WTC11 (cell line): ENCODE measurements around the gene ARHGAP45. TPM values are rescaled to one million over a fixed set of nuclear protein-coding genes. Genes with fewer than 3 reads are reported as not detected.

Source experiments
- ATAC-seq: fragments of 200-7000 bp; cut with Tn5 transposase; 2 replicates; pipeline ENCODE4 v1.10.0; 2021; ENCODE audit warnings: mild to moderate bottlenecking, moderate library complexity
- CTCF ChIA-PET: fragments of 300-600 bp; sonication (Branson Sonifier 250); formaldehyde crosslinking; loops from one replicate; lab custom pipeline; 2021; ENCODE audit warnings: antibody characterized with exemption; lab: Charles Lee
- POLR2A ChIA-PET: fragments of 350-600 bp; sonication (Branson Sonifier 250); formaldehyde crosslinking; loops from one replicate; lab custom pipeline; 2021; ENCODE audit warnings: antibody characterized with exemption; lab: Charles Lee
- DNase-seq: peaks from one replicate; pipeline ENCODE4 v3.0.0; 2021; ENCODE audit warnings: low spot score
- H3K27ac Mint-ChIP-seq: 2 replicates; pipeline ENCODE4 v1.8.0; 2021; ENCODE audit warnings: mixed read lengths
- H3K27me3 Mint-ChIP-seq: 2 replicates; pipeline ENCODE4 v1.8.0; 2021; ENCODE audit warnings: low read depth, mild to moderate bottlenecking, moderate library complexity, mixed read lengths
- H3K36me3 Mint-ChIP-seq: 2 replicates; pipeline ENCODE4 v1.8.0; 2021; ENCODE audit warnings: mixed read lengths
- H3K4me1 Mint-ChIP-seq: 2 replicates; pipeline ENCODE4 v1.8.0; 2022; ENCODE audit warnings: mixed read lengths
- H3K4me3 Mint-ChIP-seq: 2 replicates; pipeline ENCODE4 v1.8.0; 2021; ENCODE audit warnings: mild to moderate bottlenecking, moderate library complexity, mixed read lengths
- H3K9me3 Mint-ChIP-seq: 2 replicates; pipeline ENCODE4 v1.8.0; 2021; ENCODE audit warnings: mixed read lengths
- CDX4 ChIP-seq: fragments of 250-450 bp; sonication (Bioruptor Pico); IDR thresholded peaks from 2 replicates; pipeline ENCODE4 v1.9.0; 2021; ENCODE audit warnings: moderate library complexity, mild to moderate bottlenecking, inconsistent platforms, borderline replicate concordance
- EMX1 ChIP-seq: fragments of 250-450 bp; sonication (Bioruptor Pico); IDR thresholded peaks from 2 replicates; pipeline ENCODE4 v1.8.0; 2021; ENCODE audit warnings: mild to moderate bottlenecking
- GRHL2 ChIP-seq: fragments of 250-450 bp; sonication (Bioruptor Pico); IDR thresholded peaks from 2 replicates; pipeline ENCODE4 v1.8.0; 2022; ENCODE audit warnings: mild to moderate bottlenecking, moderate library complexity; ENCODE audit not compliant: insufficient replicate concordance, severe bottlenecking
- GTF2I ChIP-seq: fragments of 250-450 bp; sonication (Bioruptor Pico); conservative IDR thresholded peaks from 2 replicates; pipeline ENCODE4 v1.4.0; 2021; ENCODE audit warnings: mild to moderate bottlenecking
- IRF1 ChIP-seq: sonication (generic); formaldehyde crosslinking; IDR thresholded peaks from 2 replicates; pipeline ENCODE4 v1.8.0; 2023; ENCODE audit warnings: missing genetic modification reagents
- JUN ChIP-seq: sonication (generic); formaldehyde crosslinking; IDR thresholded peaks from 2 replicates; pipeline ENCODE4 v1.8.0; 2023; ENCODE audit warnings: mild to moderate bottlenecking, missing genetic modification reagents
- NFATC4 ChIP-seq: fragments of 250-450 bp; sonication (Bioruptor Pico); IDR thresholded peaks from 2 replicates; pipeline ENCODE4 v1.9.0; 2021; ENCODE audit warnings: mild to moderate bottlenecking
- TP53 ChIP-seq: sonication (generic); formaldehyde crosslinking; IDR thresholded peaks from 2 replicates; pipeline ENCODE4 v1.8.1; 2023; ENCODE audit warnings: mild to moderate bottlenecking, missing genetic modification reagents
- ZBTB21 ChIP-seq: sonication (generic); formaldehyde crosslinking; IDR thresholded peaks from 2 replicates; pipeline ENCODE4 v1.8.1; 2023; ENCODE audit warnings: mild to moderate bottlenecking, missing genetic modification reagents, borderline replicate concordance
- ZNF121 ChIP-seq: sonication (generic); formaldehyde crosslinking; IDR thresholded peaks from 2 replicates; pipeline ENCODE4 v1.8.0; 2023; ENCODE audit warnings: missing genetic modification reagents
- ZNF423 ChIP-seq: fragments of 250-450 bp; sonication (Bioruptor Pico); IDR thresholded peaks from 2 replicates; pipeline ENCODE4 v2.1.2; 2022; ENCODE audit warnings: mild to moderate bottlenecking, moderate library complexity
- total RNA-seq: library from RNA; stranded (reverse); gene quantifications from 3 replicates; pipeline ENCODE4 v1.2.3, GENCODE V29; 2021
- TF ChIP-seq, protein P1 (sequence below): sonication (generic); formaldehyde crosslinking; IDR thresholded peaks from 2 replicates; pipeline ENCODE4 v1.8.0; 2022; ENCODE audit warnings: mild to moderate bottlenecking, missing genetic modification reagents
- TF ChIP-seq, protein P2 (sequence below): sonication (generic); formaldehyde crosslinking; IDR thresholded peaks from 2 replicates; pipeline ENCODE4 v1.8.1; 2023; ENCODE audit warnings: mild to moderate bottlenecking, missing genetic modification reagents, borderline replicate concordance
- TF ChIP-seq, protein P3 (sequence below): sonication (generic); formaldehyde crosslinking; IDR thresholded peaks from 2 replicates; pipeline ENCODE4 v1.8.1; 2023; ENCODE audit warnings: mild to moderate bottlenecking, missing genetic modification reagents, moderate library complexity
- TF ChIP-seq, protein P4 (sequence below): sonication (generic); formaldehyde crosslinking; IDR thresholded peaks from 2 replicates; pipeline ENCODE4 v1.8.1; 2022; ENCODE audit warnings: mild to moderate bottlenecking, missing genetic modification reagents, moderate library complexity, borderline replicate concordance
- TF ChIP-seq, protein P5 (sequence below): sonication (generic); formaldehyde crosslinking; IDR thresholded peaks from 2 replicates; pipeline ENCODE4 v1.8.1; 2023; ENCODE audit warnings: mild to moderate bottlenecking, missing genetic modification reagents
- TF ChIP-seq, protein P6 (sequence below): fragments of 250-450 bp; sonication (Bioruptor Pico); IDR thresholded peaks from 2 replicates; pipeline ENCODE4 v1.9.0; 2021; ENCODE audit warnings: mild to moderate bottlenecking
- TF ChIP-seq, protein P7 (sequence below): sonication (generic); formaldehyde crosslinking; IDR thresholded peaks from 2 replicates; pipeline ENCODE4 v1.8.0; 2022; ENCODE audit warnings: mild to moderate bottlenecking, missing genetic modification reagents
- TF ChIP-seq, protein P8 (sequence below): fragments of 200-600 bp; IDR thresholded peaks from 2 replicates; pipeline ENCODE4 v1.8.0; 2022; ENCODE audit warnings: antibody characterized with exemption

ARHGAP45 gene
- total RNA-seq, 1 experiment from 2014 or later = 40.9 TPM

DNA sequence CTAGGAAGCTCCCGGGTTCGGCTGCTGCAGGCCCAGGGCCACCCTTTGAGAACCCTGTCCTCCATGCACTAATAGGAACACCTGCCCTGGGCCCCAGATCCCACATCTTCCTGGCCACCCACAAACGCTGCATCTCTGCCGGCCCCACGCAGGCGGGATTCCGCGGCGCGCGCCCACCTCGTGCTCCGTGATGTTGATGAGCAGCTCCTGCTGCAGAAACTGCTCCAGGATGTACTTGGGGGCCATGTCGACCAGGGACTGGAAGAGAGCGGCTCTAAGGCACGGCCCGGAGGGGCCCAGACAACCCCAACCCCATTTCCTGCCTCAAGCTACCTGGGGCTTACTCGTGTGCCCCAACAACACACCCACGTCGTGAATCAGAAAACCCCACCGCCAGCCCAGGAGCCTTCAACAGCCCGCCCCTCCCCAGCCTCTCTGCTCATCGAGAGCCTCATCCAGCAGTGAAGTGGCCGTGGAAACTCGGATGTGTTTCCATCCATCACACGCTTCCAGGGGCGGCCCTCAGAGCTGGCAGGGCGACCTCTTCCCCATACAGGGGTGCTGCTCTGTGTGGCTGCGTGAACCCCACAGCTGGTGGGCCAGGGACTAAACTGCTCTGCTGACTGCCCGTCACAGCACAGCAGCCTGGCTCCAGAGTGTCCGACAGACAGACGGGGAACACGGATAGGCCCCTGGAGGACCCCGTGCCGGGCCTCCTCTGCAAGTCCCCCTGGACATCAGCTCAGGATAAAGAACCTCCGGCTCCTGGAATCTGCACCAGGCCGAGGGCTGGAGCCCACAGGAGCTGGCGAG, 24.0 kb downstream of the ARHGAP45 start:
- ChIA-PET CTCF (interaction anchor here (1.1 to 1.7 kb wide), 2 partner anchors 22 to 153 kb away, joined by 3 to 5 read pairs; no protein-coding TSS in a partner anchor), POLR2A (no interaction called here)
- peaks cover 9% of the 10 kb centered on the region for H3K36me3 Mint-ChIP-seq
- H3K4me1 Mint-ChIP-seq = peaks cover 7% of the 10 kb centered on the region; the same call in 1 of the 2 replicates
- no peak overlapping the region for H3K27ac Mint-ChIP-seq
- ATAC-seq (no peak), DNase-seq (no peak)
- TF ChIP-seq IRF1 (CRISPR knock-in tag) = no peak
- TF ChIP-seq JUN (CRISPR knock-in tag) = no peak
- TF ChIP-seq, protein P1, sequence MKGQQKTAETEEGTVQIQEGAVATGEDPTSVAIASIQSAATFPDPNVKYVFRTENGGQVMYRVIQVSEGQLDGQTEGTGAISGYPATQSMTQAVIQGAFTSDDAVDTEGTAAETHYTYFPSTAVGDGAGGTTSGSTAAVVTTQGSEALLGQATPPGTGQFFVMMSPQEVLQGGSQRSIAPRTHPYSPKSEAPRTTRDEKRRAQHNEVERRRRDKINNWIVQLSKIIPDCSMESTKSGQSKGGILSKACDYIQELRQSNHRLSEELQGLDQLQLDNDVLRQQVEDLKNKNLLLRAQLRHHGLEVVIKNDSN (CRISPR knock-in tag) = no peak
- TF ChIP-seq, protein P2, sequence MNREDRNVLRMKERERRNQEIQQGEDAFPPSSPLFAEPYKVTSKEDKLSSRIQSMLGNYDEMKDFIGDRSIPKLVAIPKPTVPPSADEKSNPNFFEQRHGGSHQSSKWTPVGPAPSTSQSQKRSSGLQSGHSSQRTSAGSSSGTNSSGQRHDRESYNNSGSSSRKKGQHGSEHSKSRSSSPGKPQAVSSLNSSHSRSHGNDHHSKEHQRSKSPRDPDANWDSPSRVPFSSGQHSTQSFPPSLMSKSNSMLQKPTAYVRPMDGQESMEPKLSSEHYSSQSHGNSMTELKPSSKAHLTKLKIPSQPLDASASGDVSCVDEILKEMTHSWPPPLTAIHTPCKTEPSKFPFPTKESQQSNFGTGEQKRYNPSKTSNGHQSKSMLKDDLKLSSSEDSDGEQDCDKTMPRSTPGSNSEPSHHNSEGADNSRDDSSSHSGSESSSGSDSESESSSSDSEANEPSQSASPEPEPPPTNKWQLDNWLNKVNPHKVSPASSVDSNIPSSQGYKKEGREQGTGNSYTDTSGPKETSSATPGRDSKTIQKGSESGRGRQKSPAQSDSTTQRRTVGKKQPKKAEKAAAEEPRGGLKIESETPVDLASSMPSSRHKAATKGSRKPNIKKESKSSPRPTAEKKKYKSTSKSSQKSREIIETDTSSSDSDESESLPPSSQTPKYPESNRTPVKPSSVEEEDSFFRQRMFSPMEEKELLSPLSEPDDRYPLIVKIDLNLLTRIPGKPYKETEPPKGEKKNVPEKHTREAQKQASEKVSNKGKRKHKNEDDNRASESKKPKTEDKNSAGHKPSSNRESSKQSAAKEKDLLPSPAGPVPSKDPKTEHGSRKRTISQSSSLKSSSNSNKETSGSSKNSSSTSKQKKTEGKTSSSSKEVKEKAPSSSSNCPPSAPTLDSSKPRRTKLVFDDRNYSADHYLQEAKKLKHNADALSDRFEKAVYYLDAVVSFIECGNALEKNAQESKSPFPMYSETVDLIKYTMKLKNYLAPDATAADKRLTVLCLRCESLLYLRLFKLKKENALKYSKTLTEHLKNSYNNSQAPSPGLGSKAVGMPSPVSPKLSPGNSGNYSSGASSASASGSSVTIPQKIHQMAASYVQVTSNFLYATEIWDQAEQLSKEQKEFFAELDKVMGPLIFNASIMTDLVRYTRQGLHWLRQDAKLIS (CRISPR knock-in tag) = no peak
- TF ChIP-seq NFATC4 (CRISPR knock-in tag) = no peak
- TF ChIP-seq, protein P3, sequence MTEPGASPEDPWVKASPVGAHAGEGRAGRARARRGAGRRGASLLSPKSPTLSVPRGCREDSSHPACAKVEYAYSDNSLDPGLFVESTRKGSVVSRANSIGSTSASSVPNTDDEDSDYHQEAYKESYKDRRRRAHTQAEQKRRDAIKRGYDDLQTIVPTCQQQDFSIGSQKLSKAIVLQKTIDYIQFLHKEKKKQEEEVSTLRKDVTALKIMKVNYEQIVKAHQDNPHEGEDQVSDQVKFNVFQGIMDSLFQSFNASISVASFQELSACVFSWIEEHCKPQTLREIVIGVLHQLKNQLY (CRISPR knock-in tag) = no peak
- TF ChIP-seq, protein P4, sequence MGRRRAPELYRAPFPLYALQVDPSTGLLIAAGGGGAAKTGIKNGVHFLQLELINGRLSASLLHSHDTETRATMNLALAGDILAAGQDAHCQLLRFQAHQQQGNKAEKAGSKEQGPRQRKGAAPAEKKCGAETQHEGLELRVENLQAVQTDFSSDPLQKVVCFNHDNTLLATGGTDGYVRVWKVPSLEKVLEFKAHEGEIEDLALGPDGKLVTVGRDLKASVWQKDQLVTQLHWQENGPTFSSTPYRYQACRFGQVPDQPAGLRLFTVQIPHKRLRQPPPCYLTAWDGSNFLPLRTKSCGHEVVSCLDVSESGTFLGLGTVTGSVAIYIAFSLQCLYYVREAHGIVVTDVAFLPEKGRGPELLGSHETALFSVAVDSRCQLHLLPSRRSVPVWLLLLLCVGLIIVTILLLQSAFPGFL = no peak
- no peak for TF ChIP-seq TP53 (CRISPR knock-in tag)
- TF ChIP-seq GRHL2 (CRISPR knock-in tag) = no peak
- no peak for TF ChIP-seq ZBTB21 (CRISPR knock-in tag)
- TF ChIP-seq, protein P5, sequence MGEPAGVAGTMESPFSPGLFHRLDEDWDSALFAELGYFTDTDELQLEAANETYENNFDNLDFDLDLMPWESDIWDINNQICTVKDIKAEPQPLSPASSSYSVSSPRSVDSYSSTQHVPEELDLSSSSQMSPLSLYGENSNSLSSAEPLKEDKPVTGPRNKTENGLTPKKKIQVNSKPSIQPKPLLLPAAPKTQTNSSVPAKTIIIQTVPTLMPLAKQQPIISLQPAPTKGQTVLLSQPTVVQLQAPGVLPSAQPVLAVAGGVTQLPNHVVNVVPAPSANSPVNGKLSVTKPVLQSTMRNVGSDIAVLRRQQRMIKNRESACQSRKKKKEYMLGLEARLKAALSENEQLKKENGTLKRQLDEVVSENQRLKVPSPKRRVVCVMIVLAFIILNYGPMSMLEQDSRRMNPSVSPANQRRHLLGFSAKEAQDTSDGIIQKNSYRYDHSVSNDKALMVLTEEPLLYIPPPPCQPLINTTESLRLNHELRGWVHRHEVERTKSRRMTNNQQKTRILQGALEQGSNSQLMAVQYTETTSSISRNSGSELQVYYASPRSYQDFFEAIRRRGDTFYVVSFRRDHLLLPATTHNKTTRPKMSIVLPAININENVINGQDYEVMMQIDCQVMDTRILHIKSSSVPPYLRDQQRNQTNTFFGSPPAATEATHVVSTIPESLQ (CRISPR knock-in tag) = no peak
- no peak for TF ChIP-seq CDX4 (CRISPR knock-in tag)
- no peak for TF ChIP-seq ZNF121 (CRISPR knock-in tag)
- TF ChIP-seq, protein P6, sequence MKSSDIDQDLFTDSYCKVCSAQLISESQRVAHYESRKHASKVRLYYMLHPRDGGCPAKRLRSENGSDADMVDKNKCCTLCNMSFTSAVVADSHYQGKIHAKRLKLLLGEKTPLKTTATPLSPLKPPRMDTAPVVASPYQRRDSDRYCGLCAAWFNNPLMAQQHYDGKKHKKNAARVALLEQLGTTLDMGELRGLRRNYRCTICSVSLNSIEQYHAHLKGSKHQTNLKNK = no peak
- TF ChIP-seq, protein P7, sequence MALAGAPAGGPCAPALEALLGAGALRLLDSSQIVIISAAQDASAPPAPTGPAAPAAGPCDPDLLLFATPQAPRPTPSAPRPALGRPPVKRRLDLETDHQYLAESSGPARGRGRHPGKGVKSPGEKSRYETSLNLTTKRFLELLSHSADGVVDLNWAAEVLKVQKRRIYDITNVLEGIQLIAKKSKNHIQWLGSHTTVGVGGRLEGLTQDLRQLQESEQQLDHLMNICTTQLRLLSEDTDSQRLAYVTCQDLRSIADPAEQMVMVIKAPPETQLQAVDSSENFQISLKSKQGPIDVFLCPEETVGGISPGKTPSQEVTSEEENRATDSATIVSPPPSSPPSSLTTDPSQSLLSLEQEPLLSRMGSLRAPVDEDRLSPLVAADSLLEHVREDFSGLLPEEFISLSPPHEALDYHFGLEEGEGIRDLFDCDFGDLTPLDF (CRISPR knock-in tag) = no peak
- TF ChIP-seq EMX1 = no peak
- TF ChIP-seq ZNF423 (CRISPR knock-in tag) = no peak
- TF ChIP-seq GTF2I (CRISPR knock-in tag) = no peak
- TF ChIP-seq, protein P8, sequence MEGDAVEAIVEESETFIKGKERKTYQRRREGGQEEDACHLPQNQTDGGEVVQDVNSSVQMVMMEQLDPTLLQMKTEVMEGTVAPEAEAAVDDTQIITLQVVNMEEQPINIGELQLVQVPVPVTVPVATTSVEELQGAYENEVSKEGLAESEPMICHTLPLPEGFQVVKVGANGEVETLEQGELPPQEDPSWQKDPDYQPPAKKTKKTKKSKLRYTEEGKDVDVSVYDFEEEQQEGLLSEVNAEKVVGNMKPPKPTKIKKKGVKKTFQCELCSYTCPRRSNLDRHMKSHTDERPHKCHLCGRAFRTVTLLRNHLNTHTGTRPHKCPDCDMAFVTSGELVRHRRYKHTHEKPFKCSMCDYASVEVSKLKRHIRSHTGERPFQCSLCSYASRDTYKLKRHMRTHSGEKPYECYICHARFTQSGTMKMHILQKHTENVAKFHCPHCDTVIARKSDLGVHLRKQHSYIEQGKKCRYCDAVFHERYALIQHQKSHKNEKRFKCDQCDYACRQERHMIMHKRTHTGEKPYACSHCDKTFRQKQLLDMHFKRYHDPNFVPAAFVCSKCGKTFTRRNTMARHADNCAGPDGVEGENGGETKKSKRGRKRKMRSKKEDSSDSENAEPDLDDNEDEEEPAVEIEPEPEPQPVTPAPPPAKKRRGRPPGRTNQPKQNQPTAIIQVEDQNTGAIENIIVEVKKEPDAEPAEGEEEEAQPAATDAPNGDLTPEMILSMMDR = no peak
- H3K9me3 Mint-ChIP-seq = no peaks in the 10 kb centered on the region
- no peak overlapping the region for H3K4me3 Mint-ChIP-seq
- H3K27me3 Mint-ChIP-seq = no peaks in the 10 kb centered on the region
